Endodermal cell (in vitro differentiated cells): ENCODE data around the gene DGKH. TPM values are rescaled to one million over a fixed set of nuclear protein-coding genes. Genes with fewer than 3 reads are reported as not detected.
A peak's percentile ranks its signal among the peaks of the same experiment; 100 is the strongest.

Source experiments
- DNase-seq: peaks from one replicate; pipeline ENCODE4 v3.0.0-alpha.2; 2017
- H3K27ac ChIP-seq: 2 replicates; pipeline ENCODE4 v1.5.1; 2013; ENCODE audit warnings: mild to moderate bottlenecking, low read depth, low read length, moderate library complexity
- H3K27me3 ChIP-seq: 2 replicates; pipeline ENCODE4 v1.6.1; 2013; ENCODE audit warnings: mild to moderate bottlenecking, low read length, moderate library complexity; ENCODE audit not compliant: insufficient read depth, control insufficient read depth, poor library complexity, severe bottlenecking
- H3K36me3 ChIP-seq: 2 replicates; pipeline ENCODE4 v1.7.0; 2013; ENCODE audit warnings: mild to moderate bottlenecking, low read length, moderate library complexity; ENCODE audit not compliant: control insufficient read depth, insufficient read depth
- H3K4me1 ChIP-seq: one replicate; pipeline ENCODE4 v1.7.0; 2013; ENCODE audit warnings: low read length; ENCODE audit not compliant: control insufficient read depth, insufficient read depth
- H3K4me3 ChIP-seq: 2 replicates; pipeline ENCODE4 v1.5.1; 2013; ENCODE audit warnings: mild to moderate bottlenecking, low read length, moderate library complexity
- H3K9ac ChIP-seq: 2 replicates; pipeline ENCODE4 v1.6.1; 2013; ENCODE audit warnings: mild to moderate bottlenecking, low read length, moderate library complexity; ENCODE audit not compliant: poor library complexity, severe bottlenecking; ENCODE audit errors: extremely low read depth
- H3K9me3 ChIP-seq: 2 replicates; pipeline ENCODE4 v1.6.1; 2013; ENCODE audit warnings: mild to moderate bottlenecking, low read length, moderate library complexity; ENCODE audit not compliant: control insufficient read depth
- H3K27ac Mint-ChIP-seq: 2 replicates; pipeline ENCODE4 v1.8.0; 2020; ENCODE audit warnings: mixed read lengths
- H3K27me3 Mint-ChIP-seq: 2 replicates; pipeline ENCODE4 v1.8.0; 2021; ENCODE audit warnings: mild to moderate bottlenecking, mixed read lengths; ENCODE audit not compliant: insufficient read depth
- H3K36me3 Mint-ChIP-seq: 2 replicates; pipeline ENCODE4 v1.8.0; 2020; ENCODE audit warnings: low read depth, mixed read lengths
- H3K4me1 Mint-ChIP-seq: 2 replicates; pipeline ENCODE4 v1.8.0; 2020; ENCODE audit warnings: mixed read lengths
- H3K4me3 Mint-ChIP-seq: 2 replicates; pipeline ENCODE4 v1.8.0; 2020; ENCODE audit warnings: mild to moderate bottlenecking, moderate library complexity, mixed read lengths
- H3K9me3 Mint-ChIP-seq: 2 replicates; pipeline ENCODE4 v1.8.0; 2020; ENCODE audit warnings: mild to moderate bottlenecking, mixed read lengths
- WGBS, 2 experiments: methylation state at CpG; one replicate each; pipeline versions ENCODE4 v1.1.5 to v1.1.7; 2013; ENCODE audit warnings: missing lambda C conversion rate in 2 of 2, mixed read lengths in 1 of 2; ENCODE audit not compliant: insufficient coverage in 1 of 2, insufficient read length in 1 of 2; 5-methylcytosine and 5-hydroxymethylcytosine counted together
- total RNA-seq, 2 donors: library from RNA; stranded (reverse); fragmentation: NEBNext Ultra II Directional in 1 of 2; extraction: Animal tissue kit (Norgen Biotek cat#: 25700) in 1 of 2; gene quantifications; 2 replicates in 1 of 2; 3 replicates in 1 of 2; pipeline ENCODE4 v1.2.1, GENCODE V29; 2021
- TF ChIP-seq, protein P1 (sequence below): fragments of 200-600 bp; sonication (generic); conservative IDR thresholded peaks from 2 replicates; pipeline ENCODE4 v1.5.0; 2021; ENCODE audit warnings: antibody characterized with exemption, mild to moderate bottlenecking

Gene DGKH
- total RNA-seq, 2 donors from 2014 or later: 7.1 to 11.5 TPM

DNA sequence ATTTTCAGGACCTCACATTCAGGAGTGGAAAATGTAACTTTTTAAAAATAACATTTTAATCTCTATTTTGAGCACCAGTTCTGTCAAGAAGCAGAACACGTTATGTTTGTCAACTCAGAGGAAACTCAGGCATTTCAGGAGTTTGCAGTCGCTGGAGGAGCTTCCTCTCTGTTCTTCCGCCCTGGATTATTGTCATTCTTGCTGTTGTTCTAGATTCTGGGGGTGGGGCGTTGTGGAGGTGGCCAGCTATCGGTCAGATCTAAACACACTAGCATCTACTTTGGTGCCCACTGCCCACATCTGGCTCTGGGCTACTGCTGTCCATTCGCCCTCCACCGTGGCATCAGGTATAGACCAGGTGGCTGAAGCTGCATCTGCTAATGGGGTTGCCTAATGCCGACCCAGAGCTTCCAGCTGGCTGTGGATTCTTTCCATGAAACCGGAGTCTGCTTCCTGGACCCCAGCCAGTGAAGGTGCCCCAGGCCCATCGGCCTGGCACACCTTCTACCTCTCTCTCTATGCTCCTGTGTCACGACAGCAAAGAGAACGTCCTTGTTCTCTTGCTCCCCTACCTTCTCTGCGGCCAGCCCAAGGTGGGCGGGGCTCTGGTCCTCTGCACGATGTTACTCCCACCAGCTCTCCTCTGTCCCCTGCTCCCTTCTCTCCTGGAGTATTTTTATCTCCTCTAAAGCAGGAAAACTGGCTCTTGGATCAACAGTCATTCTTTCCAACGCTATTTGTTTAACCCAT lies 36.7 kb upstream of the DGKH start:
- Histone ChIP-seq H3K27ac (no peak overlapping the region), H3K9me3 (no peaks in the 10 kb centered on the region), H3K36me3 (no peaks in the 10 kb centered on the region), H3K4me1 (no peaks in the 10 kb centered on the region), H3K4me3 (no peak overlapping the region), H3K27me3 (no peaks in the 10 kb centered on the region), H3K9ac (no peak overlapping the region)
- Mint-ChIP-seq H3K27me3 (no peaks in the 10 kb centered on the region), H3K4me3 (peak overlapping the region; percentile 25), H3K36me3 (no peaks in the 10 kb centered on the region), H3K9me3 (no peaks in the 10 kb centered on the region), H3K27ac (no peak overlapping the region), H3K4me1 (peaks cover 10% of the 10 kb centered on the region)
- WGBS, 2 experiments: 63 to 77% methylated on average over 13 to 16 of the region's 16 CpGs
- peak; percentile 75 for DNase-seq
- TF ChIP-seq, protein P1, sequence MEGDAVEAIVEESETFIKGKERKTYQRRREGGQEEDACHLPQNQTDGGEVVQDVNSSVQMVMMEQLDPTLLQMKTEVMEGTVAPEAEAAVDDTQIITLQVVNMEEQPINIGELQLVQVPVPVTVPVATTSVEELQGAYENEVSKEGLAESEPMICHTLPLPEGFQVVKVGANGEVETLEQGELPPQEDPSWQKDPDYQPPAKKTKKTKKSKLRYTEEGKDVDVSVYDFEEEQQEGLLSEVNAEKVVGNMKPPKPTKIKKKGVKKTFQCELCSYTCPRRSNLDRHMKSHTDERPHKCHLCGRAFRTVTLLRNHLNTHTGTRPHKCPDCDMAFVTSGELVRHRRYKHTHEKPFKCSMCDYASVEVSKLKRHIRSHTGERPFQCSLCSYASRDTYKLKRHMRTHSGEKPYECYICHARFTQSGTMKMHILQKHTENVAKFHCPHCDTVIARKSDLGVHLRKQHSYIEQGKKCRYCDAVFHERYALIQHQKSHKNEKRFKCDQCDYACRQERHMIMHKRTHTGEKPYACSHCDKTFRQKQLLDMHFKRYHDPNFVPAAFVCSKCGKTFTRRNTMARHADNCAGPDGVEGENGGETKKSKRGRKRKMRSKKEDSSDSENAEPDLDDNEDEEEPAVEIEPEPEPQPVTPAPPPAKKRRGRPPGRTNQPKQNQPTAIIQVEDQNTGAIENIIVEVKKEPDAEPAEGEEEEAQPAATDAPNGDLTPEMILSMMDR: no peak

DNA sequence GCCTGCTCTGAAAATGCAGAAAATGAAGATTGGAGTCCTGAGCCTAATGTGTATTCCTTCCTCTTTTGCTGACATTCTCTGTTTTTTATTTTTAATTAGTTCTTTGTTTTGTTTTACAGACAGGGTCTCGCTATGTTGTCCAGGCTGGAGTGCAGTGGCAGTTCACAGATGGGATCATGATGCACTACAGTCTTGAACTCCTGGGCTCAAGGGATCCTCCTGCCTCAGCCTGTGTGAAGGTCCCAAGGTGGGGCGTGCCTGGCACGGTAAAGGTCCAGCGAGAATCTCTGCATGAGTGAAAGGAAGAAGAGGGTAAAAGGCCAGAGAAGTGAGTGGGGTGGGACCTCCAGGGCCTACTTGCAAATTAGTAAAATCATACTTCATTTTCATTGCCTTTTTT lies 34.3 kb upstream of the DGKH start:
- no peak overlapping the region for H3K27ac Mint-ChIP-seq
- no peaks in the 10 kb centered on the region for H3K36me3 Mint-ChIP-seq
- DNase-seq: no peak
- H3K9me3 ChIP-seq: no peaks in the 10 kb centered on the region
- no peak overlapping the region for H3K9ac ChIP-seq
- no peaks in the 10 kb centered on the region for H3K27me3 Mint-ChIP-seq
- no peak overlapping the region for H3K4me3 Mint-ChIP-seq
- no peaks in the 10 kb centered on the region for H3K27me3 ChIP-seq
- H3K36me3 ChIP-seq: no peaks in the 10 kb centered on the region
- H3K4me1 ChIP-seq: no peaks in the 10 kb centered on the region
- H3K27ac ChIP-seq: no peak overlapping the region
- H3K9me3 Mint-ChIP-seq: no peaks in the 10 kb centered on the region
- 86 to 99% methylated on average over 1 to 4 of the region's 4 CpGs for WGBS, 2 experiments
- H3K4me3 ChIP-seq: no peak overlapping the region
- TF ChIP-seq, protein P1: no peak
- H3K4me1 Mint-ChIP-seq: peaks cover 21% of the 10 kb centered on the region

DNA sequence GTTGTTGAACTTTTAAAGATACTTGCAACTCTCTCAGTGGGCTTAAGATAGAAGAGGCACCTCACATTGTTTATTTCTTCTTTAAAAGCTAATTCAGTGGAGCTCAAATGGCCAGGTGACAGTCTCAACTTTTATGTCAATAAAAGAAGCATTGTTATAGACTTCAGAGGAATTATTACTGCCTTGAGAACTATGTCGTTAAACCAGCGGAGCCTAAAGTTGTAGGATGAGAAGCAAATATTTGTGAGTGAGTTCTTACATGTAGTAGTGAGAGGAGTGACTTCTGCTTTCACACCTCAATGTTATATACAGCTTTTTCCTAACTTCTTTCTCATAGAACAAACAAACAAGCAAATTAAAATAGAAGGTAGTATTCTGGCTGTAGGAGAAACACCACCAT lies 31.2 kb upstream of the DGKH start:
- no peaks in the 10 kb centered on the region for H3K27me3 Mint-ChIP-seq
- no peak for DNase-seq
- H3K4me3 Mint-ChIP-seq: no peak overlapping the region
- Histone ChIP-seq H3K9me3 (no peaks in the 10 kb centered on the region), H3K27ac (no peak overlapping the region), H3K9ac (no peak overlapping the region), H3K27me3 (no peaks in the 10 kb centered on the region), H3K4me1 (no peaks in the 10 kb centered on the region), H3K36me3 (no peaks in the 10 kb centered on the region), H3K4me3 (no peak overlapping the region)
- 70% methylated on average over 2 of the region's 2 CpGs; no CpG with 5 or more reads in 1 of the 2 experiments for WGBS, 2 experiments
- peaks cover 11% of the 10 kb centered on the region for H3K4me1 Mint-ChIP-seq
- TF ChIP-seq, protein P1: no peak
- no peaks in the 10 kb centered on the region for H3K9me3 Mint-ChIP-seq
- no peak overlapping the region for H3K27ac Mint-ChIP-seq
- no peaks in the 10 kb centered on the region for H3K36me3 Mint-ChIP-seq
